Vagina (tissue), 2 donors: ENCODE results near the gene DAPK2. TPM values are rescaled to one million over a fixed set of nuclear protein-coding genes. Genes with fewer than 3 reads are reported as not detected.

Source experiments
- DNase-seq, 2 donors: peaks; one replicate each; pipeline ENCODE4 v3.0.0-alpha.2; 2017; ENCODE audit errors: extremely low spot score in 2 of 2
- H3K27ac ChIP-seq: fragments of 200-600 bp; sonication (generic); one replicate; pipeline ENCODE4 v1.5.1; 2019
- H3K27me3 ChIP-seq: fragments of 200-600 bp; sonication (generic); one replicate; pipeline ENCODE4 v1.5.1; 2019
- H3K36me3 ChIP-seq, 2 donors: fragments of 200-600 bp; sonication (generic); one replicate each; pipeline ENCODE4 v1.5.1; 2017 to 2019
- H3K4me1 ChIP-seq: fragments of 200-600 bp; sonication (generic); one replicate; pipeline ENCODE4 v1.5.1; 2019
- H3K4me3 ChIP-seq, 2 donors: fragments of 200-600 bp; sonication (generic); 1 replicate in 1 of 2; 2 replicates in 1 of 2; pipeline ENCODE4 v1.5.1; 2016 to 2019
- H3K9me3 ChIP-seq: fragments of 200-600 bp; sonication (generic); one replicate; pipeline ENCODE4 v1.5.1; 2019
- POLR2A ChIP-seq, 2 donors: fragments of 450-650 bp; IDR thresholded peaks; one replicate each; pipeline ENCODE4 v1.6.1; 2017; ENCODE audit warnings: antibody characterized with exemption in 2 of 2, mild to moderate bottlenecking in 2 of 2, moderate library complexity in 2 of 2
- POLR2AphosphoS5 ChIP-seq, 2 donors: sonication (generic); formaldehyde crosslinking; IDR thresholded peaks; one replicate each; pipeline ENCODE4 v1.9.0; 2017; ENCODE audit warnings: antibody characterized with exemption in 2 of 2, mild to moderate bottlenecking in 2 of 2, low read depth in 1 of 2; ENCODE audit not compliant: insufficient read depth in 1 of 2
- intact Hi-C: fragments of 100-400 bp; cut with DNase I; formaldehyde crosslinking; loops from one replicate; pipeline ENCODE4 v1.15.1; 2023
- total RNA-seq: library from RNA; depleted of rRNA; stranded (reverse); fragments of >200 nt; gene quantifications from one replicate; pipeline ENCODE4 v1.2.3, GENCODE V29; 2016
- TF ChIP-seq, protein P1 (sequence below), 3 experiments: fragments of 450-650 bp in 2 of 3; fragments of 200-600 bp in 1 of 3; sonication (generic) in 1 of 3; IDR thresholded peaks; one replicate each; pipeline ENCODE4 v1.5.1; 2017 to 2019; ENCODE audit warnings: antibody characterized with exemption in 3 of 3, mild to moderate bottlenecking in 2 of 3, moderate library complexity in 2 of 3

The DAPK2 gene
- total RNA-seq, 1 donor from 2014 or later, result 50.3 TPM

- Histone ChIP-seq H3K27ac (no peak overlapping the region), H3K9me3 (no peaks in the 10 kb centered on the region), H3K36me3 (peaks cover 0 to 6% of the 10 kb centered on the region in 2 donors), H3K27me3 (no peaks in the 10 kb centered on the region), H3K4me3 (no peak overlapping the region), H3K4me1 (peaks cover 53% of the 10 kb centered on the region)
- intact Hi-C loops, result no loop called here
- no peak for TF ChIP-seq POLR2AphosphoS5 (IDR thresholded peaks at IDR 0.05; ENCODE audit: insufficient read depth in 1 of 2, low read depth in 1 of 2)
- TF ChIP-seq, protein P1, sequence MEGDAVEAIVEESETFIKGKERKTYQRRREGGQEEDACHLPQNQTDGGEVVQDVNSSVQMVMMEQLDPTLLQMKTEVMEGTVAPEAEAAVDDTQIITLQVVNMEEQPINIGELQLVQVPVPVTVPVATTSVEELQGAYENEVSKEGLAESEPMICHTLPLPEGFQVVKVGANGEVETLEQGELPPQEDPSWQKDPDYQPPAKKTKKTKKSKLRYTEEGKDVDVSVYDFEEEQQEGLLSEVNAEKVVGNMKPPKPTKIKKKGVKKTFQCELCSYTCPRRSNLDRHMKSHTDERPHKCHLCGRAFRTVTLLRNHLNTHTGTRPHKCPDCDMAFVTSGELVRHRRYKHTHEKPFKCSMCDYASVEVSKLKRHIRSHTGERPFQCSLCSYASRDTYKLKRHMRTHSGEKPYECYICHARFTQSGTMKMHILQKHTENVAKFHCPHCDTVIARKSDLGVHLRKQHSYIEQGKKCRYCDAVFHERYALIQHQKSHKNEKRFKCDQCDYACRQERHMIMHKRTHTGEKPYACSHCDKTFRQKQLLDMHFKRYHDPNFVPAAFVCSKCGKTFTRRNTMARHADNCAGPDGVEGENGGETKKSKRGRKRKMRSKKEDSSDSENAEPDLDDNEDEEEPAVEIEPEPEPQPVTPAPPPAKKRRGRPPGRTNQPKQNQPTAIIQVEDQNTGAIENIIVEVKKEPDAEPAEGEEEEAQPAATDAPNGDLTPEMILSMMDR (IDR thresholded peaks at IDR 0.05), result no peak
- no peak for TF ChIP-seq POLR2A (IDR thresholded peaks at IDR 0.05)
- DNase-seq, result no peak
Observed at GRCh38 chr15:64016257-64016656, 30.0 kb downstream of the DAPK2 start.

DNA sequence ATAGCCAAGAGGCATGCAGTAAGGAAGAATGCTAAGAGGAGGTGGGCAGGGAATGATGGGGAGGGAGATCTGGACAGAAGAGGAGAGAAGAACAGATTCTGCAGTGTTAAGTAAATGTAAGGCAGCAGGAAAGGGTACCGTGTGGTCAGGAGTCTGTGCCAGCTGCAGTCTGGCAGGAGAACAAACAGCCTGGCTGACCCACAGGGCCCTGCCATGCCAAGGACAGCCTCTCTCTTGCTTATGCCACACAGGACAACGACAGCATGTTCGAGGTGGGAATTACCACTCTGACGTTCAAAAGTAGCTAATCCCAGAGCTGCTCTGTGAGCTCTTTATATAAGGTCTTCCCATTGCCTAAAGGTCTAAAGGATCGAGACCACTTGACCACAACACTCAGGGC is 31.3 kb downstream of the DAPK2 start:
- peaks cover 0 to 3% of the 10 kb centered on the region in 2 donors for H3K36me3 ChIP-seq
- DNase-seq, result no peak
- no peaks in the 10 kb centered on the region for H3K27me3 ChIP-seq
- no peaks in the 10 kb centered on the region for H3K9me3 ChIP-seq
- H3K4me1 ChIP-seq, result peaks cover 64% of the 10 kb centered on the region
- intact Hi-C loops, result no loop called here
- TF ChIP-seq, protein P1 (IDR thresholded peaks at IDR 0.05), result no peak
- no peak for TF ChIP-seq POLR2A (IDR thresholded peaks at IDR 0.05)
- H3K4me3 ChIP-seq, result no peak overlapping the region
- H3K27ac ChIP-seq, result no peak overlapping the region

DNA sequence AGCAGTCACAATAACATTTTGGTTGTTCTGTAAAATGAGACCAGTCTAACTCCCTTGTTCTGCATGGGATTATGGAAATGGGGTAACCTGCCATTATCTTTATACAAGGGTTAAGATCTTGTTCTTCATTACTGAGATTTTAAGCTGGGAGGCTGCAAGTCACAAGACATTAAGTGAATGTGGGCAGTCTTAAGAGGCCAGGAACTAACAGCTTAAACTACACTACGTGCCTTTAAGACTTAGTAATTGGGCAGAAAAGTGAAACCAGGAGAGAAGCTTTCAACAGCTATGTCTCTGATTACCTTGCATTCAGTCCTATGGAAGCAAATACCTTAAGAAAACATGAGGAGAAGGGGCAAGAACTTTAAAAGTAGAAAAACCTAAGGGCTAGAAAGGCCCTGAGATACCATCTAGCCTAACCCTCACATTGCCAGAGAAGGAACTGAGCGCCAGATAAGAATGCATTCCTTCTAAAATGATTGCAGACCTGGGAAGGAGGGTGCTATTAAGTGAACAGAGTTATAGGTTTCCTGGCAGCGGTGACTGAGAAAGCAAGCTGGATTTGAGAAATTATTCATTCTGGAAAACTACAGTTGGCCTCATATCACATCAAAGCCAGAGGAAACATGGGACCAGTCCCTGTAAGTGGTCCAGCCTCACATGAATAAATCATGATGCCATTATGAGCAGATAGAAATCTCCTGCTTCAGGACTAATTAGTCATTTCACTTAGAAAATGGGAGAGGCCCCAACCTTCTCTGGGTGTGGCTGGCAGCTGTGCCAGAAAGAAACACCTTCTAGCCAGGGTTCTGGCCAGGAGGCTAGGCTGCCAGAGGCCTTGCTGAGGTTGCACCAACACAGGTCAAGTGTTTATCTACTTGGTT is 32.9 kb downstream of the DAPK2 start:
- peaks cover 71% of the 10 kb centered on the region for H3K4me1 ChIP-seq
- intact Hi-C loops, result no loop called here
- no peaks in the 10 kb centered on the region for H3K27me3 ChIP-seq
- H3K4me3 ChIP-seq, result no peak overlapping the region
- no peaks in the 10 kb centered on the region for H3K9me3 ChIP-seq
- no peaks in the 10 kb centered on the region for H3K36me3 ChIP-seq
- H3K27ac ChIP-seq, result peak overlapping the region; percentile 60
- TF ChIP-seq, protein P1 (IDR thresholded peaks at IDR 0.05), result no peak
- TF ChIP-seq POLR2AphosphoS5 (IDR thresholded peaks at IDR 0.05; ENCODE audit: insufficient read depth in 1 of 2, low read depth in 1 of 2), result peak in 1 of 2 donors; percentile 67
- TF ChIP-seq POLR2A (IDR thresholded peaks at IDR 0.05), result no peak
- DNase-seq, result no peak

DNA sequence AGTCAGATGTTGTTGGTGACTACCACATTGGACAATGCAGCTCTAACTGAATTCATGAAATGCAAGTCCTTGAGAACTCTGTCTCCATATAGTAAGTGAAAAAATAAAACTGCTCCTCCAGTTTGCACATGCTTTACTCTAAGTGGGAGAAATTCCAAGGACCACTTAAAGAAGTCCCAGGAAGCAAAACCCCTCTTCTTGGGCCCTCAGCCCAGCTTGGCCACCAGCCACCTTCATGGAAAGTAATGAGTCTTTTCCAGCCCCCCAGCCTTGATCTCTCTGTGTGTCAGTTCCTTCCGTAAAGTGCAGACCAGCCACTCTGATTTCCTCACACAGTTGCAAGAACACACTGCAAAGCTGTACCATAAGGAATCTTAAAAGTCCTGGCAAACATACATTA is 34.5 kb downstream of the DAPK2 start:
- intact Hi-C loops, result no loop called here
- no peak overlapping the region for H3K27ac ChIP-seq
- H3K4me1 ChIP-seq, result peaks cover 71% of the 10 kb centered on the region
- H3K27me3 ChIP-seq, result no peaks in the 10 kb centered on the region
- TF ChIP-seq POLR2A (IDR thresholded peaks at IDR 0.05), result no peak
- TF ChIP-seq, protein P1 (IDR thresholded peaks at IDR 0.05), result no peak
- no peak for TF ChIP-seq POLR2AphosphoS5 (IDR thresholded peaks at IDR 0.05; ENCODE audit: insufficient read depth in 1 of 2, low read depth in 1 of 2)
- DNase-seq, result no peak
- H3K4me3 ChIP-seq, result no peak overlapping the region
- H3K9me3 ChIP-seq, result no peaks in the 10 kb centered on the region
- no peaks in the 10 kb centered on the region for H3K36me3 ChIP-seq

GRCh38 chr15:64010719-64011118 is 35.6 kb downstream of the DAPK2 start:
- Histone ChIP-seq H3K27ac (peak overlapping the region; percentile 17), H3K4me1 (peaks cover 77% of the 10 kb centered on the region)

More at GRCh38 chr15:64010719-64011118, 35.6 kb downstream of the DAPK2 start:
- Histone ChIP-seq H3K4me3 (no peak overlapping the region), H3K9me3 (no peaks in the 10 kb centered on the region), H3K36me3 (no peaks in the 10 kb centered on the region), H3K27me3 (no peaks in the 10 kb centered on the region)
- TF ChIP-seq POLR2A (IDR thresholded peaks at IDR 0.05) (no peak), POLR2AphosphoS5 (IDR thresholded peaks at IDR 0.05; ENCODE audit: insufficient read depth in 1 of 2, low read depth in 1 of 2) (peak in 1 of 2 donors; percentile 24)
- TF ChIP-seq, protein P1 (IDR thresholded peaks at IDR 0.05), result no peak
- intact Hi-C loops, result no loop called here
- no peak for DNase-seq
